Prostate gland (tissue), 2 donors: ENCODE results near the gene RHBDF2.

Source experiments
- POLR2A ChIP-seq: fragments of 450-650 bp; IDR thresholded peaks from one replicate; pipeline ENCODE4 v1.6.1; 2016; ENCODE audit warnings: antibody characterized with exemption, mild to moderate bottlenecking
- POLR2AphosphoS5 ChIP-seq: sonication (generic); formaldehyde crosslinking; IDR thresholded peaks from one replicate; pipeline ENCODE4 v1.6.1; 2017; ENCODE audit warnings: antibody characterized with exemption
- TF ChIP-seq, protein P1 (sequence below), 4 experiments: fragments of 200-600 bp in 2 of 4; fragments of 450-650 bp in 2 of 4; sonication (generic) in 2 of 4; IDR thresholded peaks; 1 replicate in 3 of 4; 2 replicates in 1 of 4; pipeline ENCODE4 v1.5.1; 2016 to 2019; ENCODE audit warnings: antibody characterized with exemption in 4 of 4, mild to moderate bottlenecking in 2 of 4, moderate library complexity in 2 of 4

DNA sequence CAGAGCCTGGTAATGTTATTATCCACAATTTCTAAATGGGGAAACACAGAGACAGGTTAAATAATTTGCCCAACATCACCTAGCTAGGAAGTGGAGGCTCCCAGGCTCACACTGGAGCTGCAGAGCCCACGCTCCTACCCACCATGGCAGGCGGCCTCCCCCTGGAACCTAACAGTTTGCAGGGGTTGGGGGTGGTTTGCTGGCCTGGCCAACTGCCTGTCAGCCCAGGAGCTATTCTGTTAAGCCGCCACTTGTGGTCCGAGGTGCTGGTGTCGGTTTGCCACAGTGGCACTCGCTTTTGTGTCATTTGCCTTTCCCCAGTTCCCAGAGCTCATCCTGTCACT, 42.2 kb upstream of the RHBDF2 start:
- TF ChIP-seq, protein P1, sequence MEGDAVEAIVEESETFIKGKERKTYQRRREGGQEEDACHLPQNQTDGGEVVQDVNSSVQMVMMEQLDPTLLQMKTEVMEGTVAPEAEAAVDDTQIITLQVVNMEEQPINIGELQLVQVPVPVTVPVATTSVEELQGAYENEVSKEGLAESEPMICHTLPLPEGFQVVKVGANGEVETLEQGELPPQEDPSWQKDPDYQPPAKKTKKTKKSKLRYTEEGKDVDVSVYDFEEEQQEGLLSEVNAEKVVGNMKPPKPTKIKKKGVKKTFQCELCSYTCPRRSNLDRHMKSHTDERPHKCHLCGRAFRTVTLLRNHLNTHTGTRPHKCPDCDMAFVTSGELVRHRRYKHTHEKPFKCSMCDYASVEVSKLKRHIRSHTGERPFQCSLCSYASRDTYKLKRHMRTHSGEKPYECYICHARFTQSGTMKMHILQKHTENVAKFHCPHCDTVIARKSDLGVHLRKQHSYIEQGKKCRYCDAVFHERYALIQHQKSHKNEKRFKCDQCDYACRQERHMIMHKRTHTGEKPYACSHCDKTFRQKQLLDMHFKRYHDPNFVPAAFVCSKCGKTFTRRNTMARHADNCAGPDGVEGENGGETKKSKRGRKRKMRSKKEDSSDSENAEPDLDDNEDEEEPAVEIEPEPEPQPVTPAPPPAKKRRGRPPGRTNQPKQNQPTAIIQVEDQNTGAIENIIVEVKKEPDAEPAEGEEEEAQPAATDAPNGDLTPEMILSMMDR (IDR thresholded peaks at IDR 0.05), result no peak
- TF ChIP-seq POLR2AphosphoS5 (no peak), POLR2A (no peak)
